Aorta (tissue), 5 donors: Measurements from ENCODE around the gene PAK4. TPM values are rescaled to one million over a fixed set of nuclear protein-coding genes. Genes with fewer than 3 reads are reported as not detected.
A peak's percentile ranks its signal among the peaks of the same experiment; 100 is the strongest.

ENCODE experiments used
- ATAC-seq: fragments of 200-7000 bp; cut with Tn5 transposase; one replicate; pipeline ENCODE4 v1.9.1; 2022; ENCODE audit warnings: moderate library complexity; ENCODE audit not compliant: low FRiP score
- DNase-seq, 2 donors: peaks; one replicate each; pipeline ENCODE4 v3.0.0-alpha.2; 2020
- H3K27ac ChIP-seq, 2 donors: one replicate each; pipeline ENCODE4 v1.5.1; 2013; ENCODE audit warnings: low read length in 2 of 2, mild to moderate bottlenecking in 2 of 2, moderate library complexity in 2 of 2, control low read depth in 1 of 2, inconsistent platforms in 1 of 2, low read depth in 1 of 2
- H3K27me3 ChIP-seq, 2 donors: one replicate each; pipeline ENCODE4 v1.6.1; 2013; ENCODE audit warnings: control low read depth in 1 of 2, low read length in 1 of 2, mild to moderate bottlenecking in 1 of 2, moderate library complexity in 1 of 2; ENCODE audit not compliant: insufficient read depth in 2 of 2, control insufficient read depth in 1 of 2
- H3K36me3 ChIP-seq, 2 donors: one replicate each; pipeline ENCODE4 v1.6.1; 2013; ENCODE audit warnings: control low read depth in 1 of 2, low read length in 1 of 2, mild to moderate bottlenecking in 1 of 2; ENCODE audit not compliant: insufficient read depth in 2 of 2, control insufficient read depth in 1 of 2
- H3K4me1 ChIP-seq, 2 donors: one replicate each; pipeline ENCODE4 v1.6.1; 2013; ENCODE audit warnings: low read length in 2 of 2, control low read depth in 1 of 2, mild to moderate bottlenecking in 1 of 2, moderate library complexity in 1 of 2; ENCODE audit not compliant: insufficient read depth in 2 of 2, control insufficient read depth in 1 of 2
- H3K4me3 ChIP-seq, 2 donors: one replicate each; pipeline ENCODE4 v1.5.1; 2013; ENCODE audit warnings: low read length in 2 of 2, control low read depth in 1 of 2, mild to moderate bottlenecking in 1 of 2
- H3K9me3 ChIP-seq: one replicate; pipeline ENCODE4 v1.6.1; 2013; ENCODE audit warnings: mild to moderate bottlenecking, low read length; ENCODE audit not compliant: control insufficient read depth
- WGBS, 2 donors: extraction: QIAGEN DNeasy Blood & Tissue Kit; methylation state at CpG; one replicate each; pipeline ENCODE4 v1.1.7; 2013; 5-methylcytosine and 5-hydroxymethylcytosine counted together
- intact Hi-C, 2 donors: fragments of 100-400 bp; cut with DNase I; formaldehyde crosslinking; loops; one replicate each; pipeline versions ENCODE4 v1.14.2 to v1.15.0; 2022
- polyA plus RNA-seq, 2 donors: library from polyadenylated mRNA; stranded (reverse); fragments of 200-250 nt; gene quantifications; one replicate each; pipeline ENCODE4 v1.2.3, GENCODE V29; 2013
- total RNA-seq, 2 donors: library from RNA; stranded (reverse); fragmentation: NEBNext Ultra II Directional; extraction: Animal tissue kit (Norgen Biotek cat#: 25700); gene quantifications; one replicate each; pipeline ENCODE4 v1.2.1, GENCODE V29; 2021
- donor health status: healthy with polysubstance abuse.
- donor health status: Bipolar disorder and iron deficiency.
- donor health status: DM: no; HTN: no; CAD: no.
- donor health status: DM: no; HTN: no; CAD: no.
- donor health status: DM: yes; HTN: yes; CAD: no.

Gene PAK4
- total and polyA plus RNA-seq, 4 donors = 8.0 to 22.2 (median 14.2) TPM

DNA sequence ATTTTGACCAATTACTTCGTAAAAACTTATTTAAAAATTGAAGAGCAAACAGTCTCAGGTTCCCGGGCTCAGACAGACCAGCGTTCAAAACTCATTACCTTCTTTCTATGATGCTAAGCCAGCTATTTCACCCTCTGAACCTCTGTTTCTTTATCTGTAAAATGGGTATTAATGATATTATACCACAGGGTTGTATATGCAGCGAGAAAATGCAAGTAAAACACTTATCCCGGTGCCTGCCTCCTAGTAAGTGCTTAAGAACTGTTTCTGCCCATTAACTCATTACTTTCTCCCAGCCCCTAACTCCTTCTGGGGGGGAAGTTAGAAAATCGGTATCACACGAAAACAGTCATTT is 410 bp upstream of the PAK4 start:
- H3K27ac ChIP-seq = no peak overlapping the region
- 38 to 41% methylated on average over 7 of the region's 7 CpGs for WGBS, 2 donors
- no peaks in the 10 kb centered on the region for H3K4me1 ChIP-seq
- H3K4me3 ChIP-seq = no peak overlapping the region
- ATAC-seq (no peak), DNase-seq (no peak)
- intact Hi-C loops = loop anchor here in 1 of 2 donors (5.0 kb wide), 1 partner anchor 217 kb away; the partner anchor contains the start of gene SAMD4B
- no peaks in the 10 kb centered on the region for H3K9me3 ChIP-seq
- no peaks in the 10 kb centered on the region for H3K27me3 ChIP-seq
- no peaks in the 10 kb centered on the region for H3K36me3 ChIP-seq

DNA sequence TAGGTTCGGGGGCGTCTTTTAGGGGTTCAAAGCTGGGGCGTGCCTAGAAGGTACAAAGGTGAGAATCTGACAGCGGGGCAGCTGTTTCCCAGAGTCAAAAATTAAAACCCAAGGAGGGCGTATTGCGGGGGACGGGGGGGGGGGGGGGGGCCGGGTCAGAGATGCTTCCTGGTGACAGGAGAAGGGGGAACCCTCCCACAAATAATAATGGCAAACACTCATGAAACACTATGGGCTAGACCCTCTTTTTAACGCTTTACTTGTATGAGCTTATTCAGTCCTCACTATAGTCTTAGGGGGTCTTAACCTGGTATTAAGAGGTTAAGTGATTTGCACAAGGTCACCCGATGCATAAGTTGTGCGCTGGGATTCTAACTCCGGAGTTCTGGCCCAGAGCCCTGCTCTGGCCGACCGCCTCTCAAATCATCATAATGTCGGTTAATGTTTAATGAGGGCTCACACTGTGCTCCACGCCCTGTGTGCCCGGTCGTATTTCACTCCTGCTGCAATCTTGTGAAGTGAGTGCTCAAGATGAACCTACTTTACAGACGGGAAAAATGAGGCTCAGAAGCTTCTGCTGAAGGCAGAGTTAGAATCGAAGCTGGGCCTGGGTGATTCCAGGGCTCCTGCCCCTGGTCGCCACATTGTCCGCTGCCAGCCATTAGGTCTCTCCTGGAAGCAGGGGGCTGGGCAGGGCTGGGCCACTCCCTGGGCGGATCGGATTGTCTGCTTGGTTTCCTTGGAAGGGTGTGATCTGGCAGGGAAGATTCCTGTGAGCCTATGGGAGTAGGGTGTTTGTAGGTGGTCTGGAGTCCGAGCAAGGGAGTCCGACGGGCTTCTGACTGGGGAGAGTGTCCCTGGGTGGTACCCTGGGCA is 964 bp downstream of the PAK4 start:
- intact Hi-C loops = loop anchor here in 1 of 2 donors (5.0 kb wide), 1 partner anchor 216 kb away; the partner anchor contains the start of gene SAMD4B
- ATAC-seq = no peak
- Histone ChIP-seq H3K4me1 (no peaks in the 10 kb centered on the region), H3K27me3 (no peaks in the 10 kb centered on the region), H3K9me3 (no peaks in the 10 kb centered on the region), H3K36me3 (no peaks in the 10 kb centered on the region), H3K27ac (no peak overlapping the region), H3K4me3 (peak overlapping the region; percentile 63 to 69)
- no peak for DNase-seq
- 19 to 24% methylated on average over 26 of the region's 27 CpGs for WGBS, 2 donors

DNA sequence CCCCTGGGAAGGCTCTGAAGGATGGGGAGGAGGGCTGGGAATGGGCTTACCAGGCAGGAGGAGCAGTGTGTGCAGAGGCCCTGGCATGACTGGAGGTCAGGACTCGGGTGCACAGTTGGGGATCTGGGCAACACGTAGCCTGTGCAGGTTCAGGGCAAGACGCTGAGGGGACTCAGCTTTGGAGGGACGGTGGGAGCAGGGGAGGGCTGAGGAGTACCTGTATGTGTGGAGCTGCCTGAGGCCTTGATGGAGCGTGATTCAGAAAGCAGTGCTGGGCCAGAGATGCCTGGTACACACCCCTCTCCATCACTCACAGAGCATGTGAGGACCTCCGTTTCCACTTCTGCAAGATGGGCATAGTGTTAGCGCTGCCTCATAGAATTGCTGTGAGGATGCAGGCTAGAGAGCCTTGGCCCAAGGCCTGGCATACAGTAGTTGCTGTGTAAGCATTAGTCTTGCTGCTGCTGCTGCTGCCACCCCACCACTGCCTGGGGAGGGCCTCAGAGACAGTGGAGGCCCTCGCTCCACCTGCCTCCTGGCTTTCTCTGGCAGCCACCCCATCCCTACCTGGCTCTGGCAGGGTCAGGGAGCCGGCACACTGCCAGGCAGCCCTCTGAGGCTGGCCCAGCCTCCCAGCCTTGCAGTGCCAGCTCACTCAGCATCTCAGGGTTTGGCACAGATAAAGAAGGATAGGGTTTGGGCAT is 2.4 kb downstream of the PAK4 start:
- no peaks in the 10 kb centered on the region for H3K4me1 ChIP-seq
- no peaks in the 10 kb centered on the region for H3K27me3 ChIP-seq
- no peak overlapping the region for H3K27ac ChIP-seq
- 35 to 40% methylated on average over 9 of the region's 9 CpGs for WGBS, 2 donors
- DNase-seq = no peak
- H3K36me3 ChIP-seq = no peaks in the 10 kb centered on the region
- no peak for ATAC-seq
- intact Hi-C loops = loop anchor here in 1 of 2 donors (5.0 kb wide), 1 partner anchor 214 kb away; the partner anchor contains the start of gene SAMD4B
- no peak overlapping the region for H3K4me3 ChIP-seq
- no peaks in the 10 kb centered on the region for H3K9me3 ChIP-seq

DNA sequence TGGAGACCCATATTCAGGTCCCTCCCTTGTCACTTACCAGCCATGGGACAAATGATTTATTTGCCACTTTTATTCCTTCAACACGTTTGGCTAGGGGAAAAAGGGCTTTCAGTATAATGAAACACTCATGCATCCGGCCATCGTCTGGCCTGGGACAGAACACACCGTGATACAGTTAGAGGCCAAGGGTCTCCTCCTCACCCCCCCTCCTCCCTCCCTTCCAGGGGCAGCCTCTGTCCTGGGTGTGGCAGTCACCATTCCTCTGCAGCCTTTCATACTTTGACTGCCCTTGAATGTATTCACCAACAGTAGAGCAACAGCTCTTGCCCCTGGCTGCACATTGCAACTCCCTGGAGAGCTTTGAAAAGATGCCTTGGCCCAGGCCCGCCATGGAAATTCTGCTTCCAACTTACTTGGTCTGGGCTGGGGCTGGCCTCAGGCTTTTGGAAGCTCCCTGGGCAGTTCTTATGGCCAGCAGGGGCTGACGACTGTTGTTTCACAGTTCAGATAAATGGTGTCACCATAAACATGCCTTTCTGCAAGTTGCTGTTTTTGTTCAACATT is 3.0 kb downstream of the PAK4 start:
- 13 to 18% methylated on average over 6 of the region's 6 CpGs for WGBS, 2 donors
- no peak overlapping the region for H3K4me3 ChIP-seq
- DNase-seq (no peak), ATAC-seq (no peak)
- no peak overlapping the region for H3K27ac ChIP-seq
- H3K27me3 ChIP-seq = no peaks in the 10 kb centered on the region
- H3K4me1 ChIP-seq = no peaks in the 10 kb centered on the region
- intact Hi-C loops = loop anchor here in 1 of 2 donors (5.0 kb wide), 1 partner anchor 214 kb away; the partner anchor contains the start of gene SAMD4B
- H3K36me3 ChIP-seq = no peaks in the 10 kb centered on the region
- H3K9me3 ChIP-seq = no peaks in the 10 kb centered on the region

DNA sequence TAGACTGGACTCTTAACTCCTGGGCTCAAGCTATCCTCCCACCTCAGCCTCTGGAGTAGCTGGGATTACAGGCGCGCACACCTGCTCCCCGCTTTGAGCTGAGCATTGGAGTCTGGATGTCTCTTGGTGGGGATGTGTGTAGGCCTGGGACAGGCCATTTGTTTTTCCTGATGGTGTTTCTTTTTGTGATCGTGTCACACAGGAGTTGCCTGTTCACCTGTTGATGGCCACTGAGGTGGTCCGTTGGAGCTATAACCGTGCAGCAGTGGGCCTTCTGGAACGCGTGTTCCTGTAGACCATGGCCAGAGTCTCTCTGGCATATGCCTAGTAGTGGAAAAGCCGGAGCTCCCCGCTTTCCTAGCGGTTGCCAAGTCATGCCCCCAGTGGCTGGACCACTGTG is 3.5 kb downstream of the PAK4 start:
- Histone ChIP-seq H3K27ac (no peak overlapping the region), H3K27me3 (no peaks in the 10 kb centered on the region), H3K36me3 (no peaks in the 10 kb centered on the region), H3K4me3 (no peak overlapping the region), H3K9me3 (no peaks in the 10 kb centered on the region), H3K4me1 (no peaks in the 10 kb centered on the region)
- intact Hi-C loops = loop anchor here in 1 of 2 donors (5.0 kb wide), 1 partner anchor 213 kb away; the partner anchor contains the start of gene SAMD4B
- DNase-seq = no peak
- WGBS, 2 donors = 95 to 96% methylated on average over 11 of the region's 11 CpGs
- ATAC-seq = no peak

DNA sequence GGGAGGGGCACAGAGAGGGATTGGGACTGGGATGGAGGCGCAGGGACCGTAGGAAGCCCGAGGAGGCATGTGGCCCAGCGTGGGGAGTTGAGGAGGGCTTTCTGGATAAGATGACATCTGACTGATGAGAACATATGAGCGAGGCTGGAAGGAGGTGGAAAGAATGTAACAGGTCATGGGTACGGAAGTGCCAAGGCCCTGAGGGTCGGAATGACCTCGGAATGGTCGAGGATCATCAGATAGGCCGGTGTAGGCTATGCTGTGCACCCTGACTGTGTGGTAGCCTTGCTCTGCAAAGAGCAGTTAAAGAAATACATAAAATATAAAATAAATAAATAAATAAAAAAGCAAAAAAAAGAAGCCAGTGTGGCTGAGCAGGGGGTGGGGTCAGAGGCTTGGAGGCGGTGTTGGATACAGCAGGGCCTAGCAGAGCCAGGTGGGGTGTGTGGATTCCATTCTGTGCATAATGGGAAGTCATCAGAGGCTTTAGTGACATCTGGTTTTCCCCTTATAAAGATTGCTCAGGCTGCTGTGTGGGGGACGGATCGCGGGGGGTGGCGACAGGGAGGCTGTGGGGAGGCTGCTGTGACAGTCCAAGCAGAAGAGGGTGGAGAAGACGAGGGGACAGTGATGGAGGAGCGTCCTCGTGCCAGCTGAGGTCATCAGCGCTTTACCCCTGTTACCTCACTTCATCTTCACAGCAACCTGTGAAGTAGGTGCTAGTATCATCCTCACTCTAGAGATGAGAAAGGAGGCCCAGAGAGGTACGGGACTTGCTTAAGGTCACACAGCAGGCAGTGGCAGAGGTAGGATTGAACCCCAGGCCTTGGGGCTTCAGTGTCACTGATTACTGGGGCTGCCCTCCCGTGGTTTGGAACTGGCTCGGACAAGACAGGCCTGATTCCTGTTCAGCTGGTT is 5.0 kb downstream of the PAK4 start:
- DNase-seq (no peak), ATAC-seq (no peak)
- Histone ChIP-seq H3K27me3 (no peaks in the 10 kb centered on the region), H3K36me3 (no peaks in the 10 kb centered on the region), H3K9me3 (no peaks in the 10 kb centered on the region), H3K4me3 (no peak overlapping the region), H3K27ac (no peak overlapping the region), H3K4me1 (no peaks in the 10 kb centered on the region)
- intact Hi-C loops = no loop called here
- 84% methylated on average over 22 of the region's 22 CpGs for WGBS, 2 donors

DNA sequence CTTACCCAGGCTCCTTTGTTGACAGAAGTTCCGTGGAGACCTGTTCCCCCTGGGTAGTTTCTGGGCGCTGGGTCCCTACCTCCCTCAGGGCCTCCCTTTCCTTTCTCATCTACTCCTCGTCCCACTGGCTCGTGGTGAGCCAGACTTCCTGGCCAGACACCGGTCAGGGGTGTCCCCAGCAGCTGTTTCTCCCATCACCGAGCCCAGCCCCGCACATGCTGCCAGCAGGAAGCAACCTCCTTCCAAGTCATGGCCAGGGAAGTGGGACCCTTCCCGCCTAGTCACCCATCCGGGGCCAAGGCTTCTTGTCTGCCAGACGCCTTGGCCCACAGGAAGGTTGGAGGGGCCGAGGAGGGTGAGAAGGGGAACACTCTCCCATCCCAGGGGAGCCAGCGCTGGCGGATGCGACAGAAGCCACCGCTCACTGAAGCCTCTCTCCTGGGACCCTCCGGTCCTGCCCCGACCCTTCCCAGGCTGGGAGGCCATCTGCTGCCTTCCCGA is 5.7 kb downstream of the PAK4 start:
- no peak overlapping the region for H3K27ac ChIP-seq
- ATAC-seq = no peak
- no peaks in the 10 kb centered on the region for H3K27me3 ChIP-seq
- WGBS, 2 donors = 10 to 12% methylated on average over 18 of the region's 18 CpGs
- intact Hi-C loops = no loop called here
- H3K9me3 ChIP-seq = no peaks in the 10 kb centered on the region
- H3K4me3 ChIP-seq = no peak overlapping the region
- H3K4me1 ChIP-seq = no peaks in the 10 kb centered on the region
- H3K36me3 ChIP-seq = no peaks in the 10 kb centered on the region
- peak in 1 of 2 donors; percentile 58 for DNase-seq
